ENCODE data around the gene ARAP2.

ARAP2 gene

GRCh38 chr4:36026348-36026880 is 217.9 kb downstream of the ARAP2 start:
- no peak for DNase-seq

DNA sequence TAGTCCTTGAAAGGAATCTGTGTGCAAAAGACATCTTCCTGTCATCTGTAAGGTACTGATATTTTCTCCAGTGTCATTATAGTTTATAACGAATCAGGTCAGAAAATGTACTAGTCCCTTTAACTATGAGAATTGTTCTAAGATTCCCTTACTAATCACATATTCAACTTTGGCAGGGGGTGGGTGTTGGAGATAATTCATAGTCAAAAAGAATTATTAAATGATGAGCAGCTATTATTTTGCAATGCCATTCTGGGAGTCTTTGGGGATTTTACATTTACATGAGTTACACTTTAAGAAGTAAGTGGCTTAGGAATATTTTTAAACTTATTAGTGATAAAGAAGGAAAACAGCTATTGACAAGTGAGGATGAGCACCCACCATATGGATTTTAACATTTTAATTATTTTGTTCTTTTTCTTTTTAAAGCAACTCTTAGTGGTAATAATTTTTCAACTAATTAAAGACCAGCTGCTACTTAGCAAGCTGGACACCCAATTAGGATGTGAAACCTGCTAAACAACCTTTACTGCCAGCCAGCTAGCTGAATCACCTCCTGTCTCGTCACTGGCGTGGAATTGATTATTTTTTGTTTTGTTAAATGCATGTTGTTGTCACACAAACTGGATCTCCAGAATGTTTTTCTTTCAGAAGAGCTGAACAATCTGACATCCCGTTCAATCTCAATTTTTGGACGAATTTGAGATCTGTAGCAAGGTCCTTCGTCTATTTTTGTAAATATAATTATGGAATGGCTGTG is 219.2 kb downstream of the ARAP2 start:
- no peak for DNase-seq

GRCh38 chr4:36020351-36020750 is 224.0 kb downstream of the ARAP2 start:
- DNase-seq, result no peak
